ENCODE measurements around the gene CD93.

Gene CD93

DNA sequence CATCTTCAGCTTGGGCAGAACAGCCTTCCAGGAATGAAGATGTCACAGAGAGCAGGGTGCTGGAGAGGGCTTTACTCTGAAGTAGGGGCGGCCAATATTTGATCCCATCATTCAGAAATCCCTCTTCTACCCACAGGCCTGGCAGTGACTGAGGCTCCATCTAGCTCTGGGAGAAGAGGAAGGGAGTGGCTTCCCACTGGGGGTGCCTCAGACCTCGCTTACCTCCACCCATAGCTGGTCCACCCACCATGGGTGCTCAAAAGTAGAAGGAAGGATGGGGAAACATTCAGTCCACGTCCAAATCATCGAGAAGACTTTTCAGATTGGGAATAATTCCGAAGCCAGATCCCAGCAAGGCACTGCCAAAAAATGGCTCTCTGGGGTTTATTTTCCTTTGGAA, 24.9 kb downstream of the CD93 start:
- no peak for DNase-seq (ENCODE audit: low read depth, low spot score)

DNA sequence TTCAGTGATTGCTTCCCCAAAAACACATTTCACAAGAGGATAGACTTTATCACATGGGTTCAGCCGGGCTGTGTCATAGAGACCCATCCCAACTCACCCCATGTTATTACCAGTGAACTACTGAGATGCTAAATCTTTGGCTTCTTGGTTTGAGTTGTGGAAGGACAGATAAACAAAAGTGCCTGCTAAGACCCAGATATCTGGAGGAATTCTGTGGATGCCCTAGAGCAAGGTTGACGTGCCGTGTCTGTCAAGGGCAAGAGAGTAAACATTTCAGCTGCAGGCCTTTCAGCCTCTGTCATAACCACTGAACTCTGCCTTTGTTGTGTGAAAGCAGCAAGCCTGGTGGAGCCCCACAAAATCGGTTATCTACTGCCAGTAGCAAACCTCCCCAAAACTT, 25.5 kb downstream of the CD93 start:
- no peak for DNase-seq (ENCODE audit: low read depth, low spot score)

DNA sequence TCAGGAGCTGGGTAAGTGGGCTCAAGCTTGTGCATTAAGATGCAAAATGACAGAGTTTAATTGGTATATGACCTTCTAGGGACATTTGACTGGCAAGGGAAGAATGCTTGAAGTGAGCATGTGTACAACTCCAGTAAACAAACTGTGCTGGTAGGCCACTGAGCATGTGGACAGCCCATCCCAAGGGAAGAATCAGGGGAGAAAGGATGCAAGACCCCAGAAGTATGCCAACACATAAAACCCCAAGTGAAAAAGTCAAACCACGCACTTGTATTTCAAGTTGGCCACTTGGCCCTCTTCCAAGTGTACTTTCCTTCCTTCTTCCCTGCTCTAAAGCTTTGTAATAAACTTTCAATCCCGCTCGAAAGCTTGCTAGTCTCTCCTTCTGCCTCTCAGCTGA, 26.3 kb downstream of the CD93 start:
- no peak for DNase-seq (ENCODE audit: low read depth, low spot score)

DNA sequence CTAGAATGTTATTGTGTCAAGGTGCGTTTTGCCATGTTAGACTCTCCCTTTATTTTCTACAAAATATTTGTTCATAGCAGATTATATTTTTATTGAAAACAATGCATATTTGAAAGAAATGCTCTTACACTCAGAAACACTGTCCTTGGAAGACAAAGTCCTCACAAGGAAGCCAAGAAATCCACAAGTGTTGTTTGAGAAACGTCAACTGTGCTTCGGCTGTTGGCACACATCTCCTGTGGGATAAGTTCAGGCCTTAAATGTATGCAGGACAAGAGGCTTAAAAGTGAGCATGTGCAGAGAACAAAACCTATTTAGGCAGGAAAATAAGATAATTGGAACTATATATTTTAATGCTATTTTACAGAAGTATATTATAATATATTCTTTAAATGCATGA, 27.1 kb downstream of the CD93 start:
- DNase-seq (ENCODE audit: low read depth, low spot score): no peak

GRCh38 chr20:23058240-23058639, 27.9 kb downstream of the CD93 start:
- no peak for DNase-seq (ENCODE audit: low read depth, low spot score)

GRCh38 chr20:23052904-23053303, 33.2 kb downstream of the CD93 start:
- no peak for DNase-seq (ENCODE audit: low read depth, low spot score)

- no peak for DNase-seq (ENCODE audit: low read depth, low spot score)
These were observed 35.1 kb downstream of the CD93 start for GRCh38 chr20:23050847-23051627.

GRCh38 chr20:23050076-23050838, 35.9 kb downstream of the CD93 start:
- DNase-seq (ENCODE audit: low read depth, low spot score): no peak

- DNase-seq (ENCODE audit: low read depth, low spot score): no peak
These were observed 36.7 kb downstream of the CD93 start, which contains the start of gene THBD for GRCh38 chr20:23049201-23050075. Gene THBD, minus strand, starts transcription at chr20:23049672. Its CDS starts 168 bp downstream, at chr20:23049504.

DNA sequence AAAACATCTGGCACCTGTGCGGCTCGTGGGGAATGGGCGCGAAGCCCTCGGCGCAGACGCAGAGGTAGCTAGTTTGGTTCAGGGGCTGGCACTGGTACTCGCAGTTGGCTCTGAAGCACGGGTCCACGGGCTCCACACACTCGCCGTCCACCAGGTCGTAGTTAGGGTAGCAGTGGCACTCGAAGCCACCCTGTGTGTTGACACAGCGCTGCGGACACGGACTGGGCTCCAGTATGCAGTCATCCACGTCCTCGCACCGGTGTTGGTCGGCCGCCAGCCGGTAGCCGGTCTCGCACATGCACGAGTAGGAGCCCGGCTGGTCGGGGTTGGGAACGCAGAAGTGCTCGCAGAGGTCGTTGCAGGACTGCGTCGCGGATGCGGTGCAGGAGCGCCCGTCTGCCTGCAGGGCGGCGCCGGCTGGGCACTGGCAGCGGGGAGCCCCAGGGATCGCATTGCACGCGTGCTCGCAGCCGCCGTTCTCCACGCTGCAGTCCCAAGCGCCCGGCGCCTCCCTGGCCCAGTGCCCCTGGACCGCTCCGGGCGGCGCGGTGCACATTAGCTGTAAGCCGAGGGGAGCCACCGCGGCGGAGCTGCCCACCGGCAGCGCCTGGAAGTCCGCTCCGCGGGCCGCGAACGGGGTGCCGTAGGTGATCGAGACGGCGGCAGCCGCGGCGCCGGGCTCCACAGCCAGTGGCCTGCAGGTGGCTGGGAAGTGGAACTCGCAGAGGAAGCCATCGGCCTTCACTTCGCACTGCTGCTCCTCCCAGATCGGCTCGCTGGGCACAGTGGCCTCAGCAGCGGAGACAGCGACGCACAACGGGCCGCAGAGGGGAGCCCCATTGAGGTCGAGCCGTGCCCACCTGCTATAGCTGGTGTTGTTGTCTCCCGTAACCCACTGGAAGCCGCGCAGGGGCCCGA, 37.6 kb downstream of the CD93 start:
- DNase-seq (ENCODE audit: low read depth, low spot score): no peak

GRCh38 chr20:23047738-23048214, 38.3 kb downstream of the CD93 start:
- DNase-seq (ENCODE audit: low read depth, low spot score): no peak

- DNase-seq (ENCODE audit: low read depth, low spot score): no peak
These were observed 39.0 kb downstream of the CD93 start for GRCh38 chr20:23047001-23047737.

- DNase-seq (ENCODE audit: low read depth, low spot score): no peak
These were observed 39.7 kb downstream of the CD93 start for GRCh38 chr20:23046431-23046830.

GRCh38 chr20:23043376-23043775, 42.7 kb downstream of the CD93 start:
- no peak for DNase-seq (ENCODE audit: low read depth, low spot score)

- DNase-seq (ENCODE audit: low read depth, low spot score): no peak
These were observed 43.9 kb downstream of the CD93 start for GRCh38 chr20:23042270-23042669.

DNA sequence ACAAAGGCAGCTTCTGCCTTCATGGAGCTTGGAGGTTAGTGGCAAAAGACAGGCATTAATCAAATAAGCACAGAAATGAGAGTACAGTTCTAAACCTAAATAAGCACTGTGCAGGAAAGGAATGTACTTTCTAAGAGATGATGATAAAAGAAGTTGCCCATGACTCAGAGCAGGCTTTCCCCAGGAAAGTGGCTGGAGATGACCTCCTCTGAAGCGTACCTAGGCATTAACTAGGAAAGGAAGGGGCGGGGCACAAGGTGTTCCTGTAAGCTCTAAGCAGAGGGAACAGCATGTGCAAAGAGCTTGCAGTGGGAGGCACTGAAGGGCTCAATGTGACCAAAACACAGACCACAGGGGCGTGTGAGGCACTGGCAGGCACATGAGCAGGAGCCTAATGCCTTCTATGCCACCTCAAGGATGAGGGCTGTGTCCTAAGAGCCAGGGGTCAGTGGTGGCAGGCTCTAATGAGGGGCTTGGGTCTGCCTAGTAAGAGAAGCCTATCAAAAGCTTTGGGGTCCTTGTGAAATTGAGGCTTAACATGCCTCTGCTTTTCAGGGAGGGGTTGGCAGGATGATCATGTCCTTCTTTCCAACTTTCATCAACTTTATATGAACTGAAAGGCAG, 46.1 kb downstream of the CD93 start:
- DNase-seq (ENCODE audit: low read depth, low spot score): no peak

DNA sequence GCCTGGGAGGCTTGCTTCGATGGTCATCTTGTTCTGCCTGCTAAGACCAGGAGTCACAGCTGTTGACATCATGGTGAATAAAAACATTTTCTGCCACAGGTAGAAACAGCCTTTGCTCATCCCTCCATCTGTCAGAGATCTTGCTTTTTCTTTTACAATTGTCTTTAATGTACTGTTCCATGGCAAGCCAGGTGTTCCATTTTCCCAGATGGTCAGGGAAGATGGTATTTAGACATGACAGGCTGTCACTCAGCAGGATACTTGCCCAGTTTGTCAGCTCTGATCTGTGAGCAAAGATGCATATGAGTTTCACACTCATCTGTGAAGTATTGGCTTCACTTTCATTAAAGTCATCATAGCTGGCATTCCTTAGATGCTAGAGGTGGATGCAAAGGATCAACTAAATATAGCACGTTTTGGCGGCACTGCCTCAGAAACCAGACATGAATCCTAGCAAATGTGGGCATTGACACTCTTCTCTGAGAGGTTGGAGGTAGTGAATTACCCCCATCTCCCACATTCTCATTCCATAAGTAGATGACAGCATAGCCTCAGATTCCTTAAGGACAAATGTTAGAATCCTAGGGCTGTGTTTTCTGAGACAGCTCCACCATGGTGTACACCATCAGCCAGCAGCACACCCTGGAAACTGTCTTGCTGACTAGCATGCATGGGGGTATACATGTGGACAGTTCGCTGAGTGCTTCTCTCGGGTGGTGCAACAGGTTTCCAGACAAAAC, 46.8 kb downstream of the CD93 start:
- DNase-seq (ENCODE audit: low read depth, low spot score): no peak

- DNase-seq (ENCODE audit: low read depth, low spot score): no peak
These were observed 49.1 kb downstream of the CD93 start for GRCh38 chr20:23037017-23037481.

DNA sequence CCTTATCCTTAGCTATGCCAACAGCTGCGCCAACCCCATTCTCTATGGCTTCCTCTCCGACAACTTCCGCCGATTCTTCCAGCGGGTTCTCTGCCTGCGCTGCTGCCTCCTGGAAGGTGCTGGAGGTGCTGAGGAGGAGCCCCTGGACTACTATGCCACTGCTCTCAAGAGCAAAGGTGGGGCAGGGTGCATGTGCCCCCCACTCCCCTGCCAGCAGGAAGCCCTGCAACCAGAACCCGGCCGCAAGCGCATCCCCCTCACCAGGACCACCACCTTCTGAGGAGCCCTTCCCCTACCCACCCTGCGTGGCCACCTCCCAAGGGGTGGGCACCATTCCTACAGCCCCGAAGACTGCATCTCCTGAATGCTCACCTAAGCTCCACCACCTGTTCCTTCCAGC, 49.8 kb downstream of the CD93 start:
- no peak for DNase-seq (ENCODE audit: low read depth, low spot score)

Data from activated naive CD8-positive, alpha-beta T cell treated with anti-CD3 and anti-CD28 coated beads, Interleukin-2, amount 50 U/mL, for 16 hours (primary cell).